A549 (cell line): ENCODE results near the gene GALNT7. TPM values are rescaled to one million over a fixed set of nuclear protein-coding genes. Genes with fewer than 3 reads are reported as not detected.

Source experiments
- ATAC-seq, 2 experiments: fragments of 200-7000 bp in 1 of 2; fragments of >200 bp in 1 of 2; cut with Nextera tagmentation in 1 of 2; cut with Tn5 transposase in 1 of 2; 3 replicates each; pipeline versions ENCODE4 v1.8.0 to v1.9.1; 2018 to 2020; ENCODE audit warnings: mild to moderate bottlenecking in 1 of 2, moderate library complexity in 1 of 2
- CTCF ChIA-PET: fragments of 300-600 bp; sonication (Branson Sonifier 250); formaldehyde crosslinking; extraction: SDS; loops from one replicate; lab custom pipeline; 2021; ENCODE audit warnings: antibody characterized with exemption, inconsistent platforms; lab: Yijun Ruan, JAX
- POLR2A ChIA-PET: fragments of 350-600 bp; formaldehyde crosslinking; extraction: SDS; loops from one replicate; lab custom pipeline; 2021; ENCODE audit warnings: antibody characterized with exemption, inconsistent platforms; lab: Yijun Ruan, JAX
- DNase-seq, 2 experiments: peaks; one replicate each; pipeline versions ENCODE4 v3.0.0 to v3.0.0-alpha.2; 2011 to 2016; ENCODE audit warnings: low read depth in 1 of 2, low spot score in 1 of 2
- FAIRE-seq: peaks from 2 replicates; lab custom pipeline; 2011; peaks lifted over from hg19 to GRCh38; lab: Jason Lieb, UNC
- H3K27ac ChIP-seq, 2 experiments: fragments of >200 bp; sonication (Bioruptor Twin); formaldehyde crosslinking; 3 replicates each; pipeline ENCODE4 v1.5.1; 2016 to 2017
- H3K4me1 ChIP-seq: fragments of >200 bp; sonication (Bioruptor Twin); formaldehyde crosslinking; 3 replicates; pipeline ENCODE4 v1.6.1; 2016
- H3K4me2 ChIP-seq: fragments of >200 bp; sonication (Bioruptor Twin); formaldehyde crosslinking; 3 replicates; pipeline ENCODE4 v1.6.1; 2016
- H3K4me3 ChIP-seq: fragments of >200 bp; sonication (Bioruptor Twin); formaldehyde crosslinking; 3 replicates; pipeline ENCODE4 v1.5.1; 2016
- H3K9me3 ChIP-seq: fragments of >200 bp; sonication (Bioruptor Twin); formaldehyde crosslinking; 3 replicates; pipeline ENCODE4 v1.6.1; 2016
- CBX8 ChIP-seq: fragments of 200-600 bp; sonication (generic); IDR thresholded peaks from 2 replicates; pipeline ENCODE4 v1.6.1; 2016
- CEBPB ChIP-seq, 2 experiments: fragments of >200 bp in 1 of 2; sonication (Bioruptor Twin) in 1 of 2; formaldehyde crosslinking in 1 of 2; IDR thresholded peaks; 2 replicates each; pipeline ENCODE4 v1.6.1; 2012 to 2016
- CHD2 ChIP-seq: fragments of 150-350 bp; IDR thresholded peaks from 2 replicates; pipeline ENCODE4 v1.6.1; 2014; ENCODE audit warnings: low read length; ENCODE audit not compliant: partially characterized antibody
- EHF ChIP-seq: fragments of 250-450 bp; sonication (Bioruptor Pico); IDR thresholded peaks from 2 replicates; pipeline ENCODE4 v1.5.0; 2020; ENCODE audit warnings: mild to moderate bottlenecking
- EHMT2 ChIP-seq: fragments of 200-600 bp; sonication (generic); IDR thresholded peaks from 2 replicates; pipeline ENCODE4 v1.6.1; 2016; ENCODE audit warnings: antibody characterized with exemption, low read depth, mild to moderate bottlenecking, moderate library complexity
- ELK1 ChIP-seq: fragments of 150-350 bp; IDR thresholded peaks from 2 replicates; pipeline ENCODE4 v1.6.1; 2014; ENCODE audit warnings: low read depth, mild to moderate bottlenecking, low read length
- EP300 ChIP-seq, 2 experiments: fragments of >200 bp; sonication (Bioruptor Twin); formaldehyde crosslinking; IDR thresholded peaks; 2 replicates in 1 of 2; 3 replicates in 1 of 2; pipeline ENCODE4 v1.6.1; 2016 to 2017
- ESRRA ChIP-seq: fragments of 150-350 bp; IDR thresholded peaks from 2 replicates; pipeline ENCODE4 v1.6.1; 2014; ENCODE audit warnings: mild to moderate bottlenecking, low read length, borderline replicate concordance
- FOSL2 ChIP-seq, 2 experiments: fragments of 450-650 bp in 1 of 2; fragments of >200 bp in 1 of 2; sonication (Bioruptor Twin) in 1 of 2; formaldehyde crosslinking; IDR thresholded peaks; 2 replicates each; pipeline versions ENCODE4 v1.5.0 to v1.6.1; 2016 to 2020; ENCODE audit warnings: mild to moderate bottlenecking in 1 of 2, moderate library complexity in 1 of 2
- FOXS1 ChIP-seq: fragments of 250-450 bp; sonication (Bioruptor Pico); IDR thresholded peaks from 2 replicates; pipeline ENCODE4 v1.5.0; 2020; ENCODE audit warnings: mild to moderate bottlenecking, moderate library complexity
- GATA3 ChIP-seq: IDR thresholded peaks from 2 replicates; pipeline ENCODE4 v1.6.1; 2012; ENCODE audit warnings: borderline replicate concordance
- HDAC2 ChIP-seq: fragments of 200-600 bp; sonication (generic); IDR thresholded peaks from 2 replicates; pipeline ENCODE4 v1.6.1; 2016
- HEYL ChIP-seq: fragments of 250-450 bp; sonication (Bioruptor Pico); IDR thresholded peaks from 2 replicates; pipeline ENCODE4 v1.8.0; 2021; ENCODE audit warnings: mild to moderate bottlenecking, moderate library complexity
- HMGXB4 ChIP-seq: fragments of 250-450 bp; sonication (Bioruptor Pico); IDR thresholded peaks from 2 replicates; pipeline ENCODE4 v1.5.0; 2021; ENCODE audit warnings: mild to moderate bottlenecking, moderate library complexity, borderline replicate concordance
- HOXA7 ChIP-seq: fragments of 250-450 bp; sonication (Bioruptor Pico); IDR thresholded peaks from 2 replicates; pipeline ENCODE4 v1.5.0; 2020; ENCODE audit warnings: mild to moderate bottlenecking, moderate library complexity
- HOXB13 ChIP-seq: fragments of 250-450 bp; sonication (Bioruptor Pico); IDR thresholded peaks from 2 replicates; pipeline ENCODE4 v1.5.0; 2020; ENCODE audit warnings: low read depth, mild to moderate bottlenecking, moderate library complexity
- JUN ChIP-seq, 2 experiments: fragments of >200 bp; sonication (Bioruptor Twin); formaldehyde crosslinking; IDR thresholded peaks; 2 replicates in 1 of 2; 3 replicates in 1 of 2; pipeline ENCODE4 v1.6.1; 2016 to 2017
- JUNB ChIP-seq: fragments of >200 bp; sonication (Bioruptor Twin); formaldehyde crosslinking; IDR thresholded peaks from 2 replicates; pipeline ENCODE4 v1.6.1; 2016
- KDM1A ChIP-seq: fragments of 200-600 bp; sonication (generic); IDR thresholded peaks from 2 replicates; pipeline ENCODE4 v1.6.1; 2016; ENCODE audit warnings: low read depth, mild to moderate bottlenecking
- KDM5A ChIP-seq: fragments of 200-600 bp; sonication (generic); IDR thresholded peaks from 2 replicates; pipeline ENCODE4 v1.6.1; 2016; ENCODE audit warnings: antibody characterized with exemption, mild to moderate bottlenecking
- MAFK ChIP-seq: fragments of 450-650 bp; IDR thresholded peaks from 2 replicates; pipeline ENCODE4 v1.6.1; 2014; ENCODE audit not compliant: partially characterized antibody
- MYC ChIP-seq: IDR thresholded peaks from 2 replicates; pipeline ENCODE4 v1.6.1; 2012; ENCODE audit warnings: mild to moderate bottlenecking, inconsistent platforms, low read length, improper control_type of control experiment, borderline replicate concordance
- NFE2L2 ChIP-seq: fragments of 150-350 bp; conservative IDR thresholded peaks from 2 replicates; pipeline ENCODE4 v1.6.1; 2014; ENCODE audit warnings: low read length
- PHF8 ChIP-seq: fragments of 200-600 bp; sonication (generic); IDR thresholded peaks from 2 replicates; pipeline ENCODE4 v1.6.1; 2016; ENCODE audit warnings: low read depth, mild to moderate bottlenecking, antibody characterized with exemption, moderate library complexity, borderline replicate concordance
- POLR2A ChIP-seq: IDR thresholded peaks from 2 replicates; pipeline ENCODE4 v1.6.1; 2012; ENCODE audit warnings: mild to moderate bottlenecking, low read length
- RAD21 ChIP-seq, 2 experiments: fragments of >200 bp in 1 of 2; sonication (Bioruptor Twin) in 1 of 2; formaldehyde crosslinking in 1 of 2; IDR thresholded peaks in 1 of 2; conservative IDR thresholded peaks in 1 of 2; 2 replicates in 1 of 2; 3 replicates in 1 of 2; pipeline ENCODE4 v1.6.1; 2012 to 2018; ENCODE audit warnings: inconsistent platforms in 1 of 2
- RARB ChIP-seq: fragments of 250-450 bp; sonication (Bioruptor Pico); IDR thresholded peaks from 2 replicates; pipeline ENCODE4 v1.8.0; 2021; ENCODE audit warnings: mild to moderate bottlenecking, moderate library complexity
- RCOR1 ChIP-seq: fragments of 150-350 bp; IDR thresholded peaks from 2 replicates; pipeline ENCODE4 v1.6.1; 2014; ENCODE audit warnings: antibody characterized with exemption, low read length, low read depth
- SMC3 ChIP-seq: fragments of >200 bp; sonication (Bioruptor Twin); formaldehyde crosslinking; IDR thresholded peaks from 3 replicates; pipeline ENCODE4 v1.6.1; 2018; ENCODE audit warnings: inconsistent platforms
- TFCP2L1 ChIP-seq: fragments of 250-450 bp; sonication (Bioruptor Pico); IDR thresholded peaks from 2 replicates; pipeline ENCODE4 v1.5.0; 2021; ENCODE audit warnings: mild to moderate bottlenecking
- WGBS: methylation state at CpG from one replicate; pipeline ENCODE4 v1.1.6; 2017; ENCODE audit errors: missing lambda C conversion rate; 5-methylcytosine and 5-hydroxymethylcytosine counted together
- polyA plus RNA-seq, 4 experiments: library from polyadenylated mRNA; depleted of rRNA in 3 of 4; stranded (reverse); fragments of >200 nt; fragmentation: RNase III in 1 of 4; extraction: RNeasy Plus Mini Kit Qiagen cat#74134 plus additional on column Dnase treatment in 1 of 4; gene quantifications; 2 replicates in 3 of 4; 3 replicates in 1 of 4; pipeline ENCODE4 v1.2.3, GENCODE V29; 2011 to 2017
- TF ChIP-seq, protein P1 (sequence below): fragments of 200-600 bp; sonication (generic); IDR thresholded peaks from 2 replicates; pipeline ENCODE4 v1.6.1; 2016; ENCODE audit warnings: antibody characterized with exemption, mild to moderate bottlenecking, moderate library complexity
- TF ChIP-seq, protein P2 (sequence below): fragments of >200 bp; sonication (Bioruptor Twin); formaldehyde crosslinking; IDR thresholded peaks from 2 replicates; pipeline ENCODE4 v1.6.1; 2016
- TF ChIP-seq, protein P3 (sequence below): IDR thresholded peaks from 2 replicates; pipeline ENCODE4 v1.6.1; 2012

Gene GALNT7
- polyA plus RNA-seq, 2 of the 4 experiments (the other 2 are of a cell fraction): 28.8 to 63.6 TPM

GRCh38 chr4:173252024-173252935, 83.7 kb downstream of the GALNT7 start:
- no peak overlapping the region for H3K4me3 ChIP-seq
- H3K27ac ChIP-seq: peak overlapping the region; percentile 43 to 56; a peak in 4 of 6 replicates
- no peak for TF ChIP-seq POLR2A
- TF ChIP-seq MYC: no peak
- TF ChIP-seq, protein P1, sequence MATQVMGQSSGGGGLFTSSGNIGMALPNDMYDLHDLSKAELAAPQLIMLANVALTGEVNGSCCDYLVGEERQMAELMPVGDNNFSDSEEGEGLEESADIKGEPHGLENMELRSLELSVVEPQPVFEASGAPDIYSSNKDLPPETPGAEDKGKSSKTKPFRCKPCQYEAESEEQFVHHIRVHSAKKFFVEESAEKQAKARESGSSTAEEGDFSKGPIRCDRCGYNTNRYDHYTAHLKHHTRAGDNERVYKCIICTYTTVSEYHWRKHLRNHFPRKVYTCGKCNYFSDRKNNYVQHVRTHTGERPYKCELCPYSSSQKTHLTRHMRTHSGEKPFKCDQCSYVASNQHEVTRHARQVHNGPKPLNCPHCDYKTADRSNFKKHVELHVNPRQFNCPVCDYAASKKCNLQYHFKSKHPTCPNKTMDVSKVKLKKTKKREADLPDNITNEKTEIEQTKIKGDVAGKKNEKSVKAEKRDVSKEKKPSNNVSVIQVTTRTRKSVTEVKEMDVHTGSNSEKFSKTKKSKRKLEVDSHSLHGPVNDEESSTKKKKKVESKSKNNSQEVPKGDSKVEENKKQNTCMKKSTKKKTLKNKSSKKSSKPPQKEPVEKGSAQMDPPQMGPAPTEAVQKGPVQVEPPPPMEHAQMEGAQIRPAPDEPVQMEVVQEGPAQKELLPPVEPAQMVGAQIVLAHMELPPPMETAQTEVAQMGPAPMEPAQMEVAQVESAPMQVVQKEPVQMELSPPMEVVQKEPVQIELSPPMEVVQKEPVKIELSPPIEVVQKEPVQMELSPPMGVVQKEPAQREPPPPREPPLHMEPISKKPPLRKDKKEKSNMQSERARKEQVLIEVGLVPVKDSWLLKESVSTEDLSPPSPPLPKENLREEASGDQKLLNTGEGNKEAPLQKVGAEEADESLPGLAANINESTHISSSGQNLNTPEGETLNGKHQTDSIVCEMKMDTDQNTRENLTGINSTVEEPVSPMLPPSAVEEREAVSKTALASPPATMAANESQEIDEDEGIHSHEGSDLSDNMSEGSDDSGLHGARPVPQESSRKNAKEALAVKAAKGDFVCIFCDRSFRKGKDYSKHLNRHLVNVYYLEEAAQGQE: peak; percentile 65
- TF ChIP-seq MAFK: no peak
- no peak for TF ChIP-seq KDM5A
- TF ChIP-seq EP300 (IDR thresholded peaks at IDR 0.05): no peak
- TF ChIP-seq, protein P2, sequence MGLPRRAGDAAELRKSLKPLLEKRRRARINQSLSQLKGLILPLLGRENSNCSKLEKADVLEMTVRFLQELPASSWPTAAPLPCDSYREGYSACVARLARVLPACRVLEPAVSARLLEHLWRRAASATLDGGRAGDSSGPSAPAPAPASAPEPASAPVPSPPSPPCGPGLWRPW: no peak
- no peak for TF ChIP-seq RCOR1
- TF ChIP-seq, protein P3, sequence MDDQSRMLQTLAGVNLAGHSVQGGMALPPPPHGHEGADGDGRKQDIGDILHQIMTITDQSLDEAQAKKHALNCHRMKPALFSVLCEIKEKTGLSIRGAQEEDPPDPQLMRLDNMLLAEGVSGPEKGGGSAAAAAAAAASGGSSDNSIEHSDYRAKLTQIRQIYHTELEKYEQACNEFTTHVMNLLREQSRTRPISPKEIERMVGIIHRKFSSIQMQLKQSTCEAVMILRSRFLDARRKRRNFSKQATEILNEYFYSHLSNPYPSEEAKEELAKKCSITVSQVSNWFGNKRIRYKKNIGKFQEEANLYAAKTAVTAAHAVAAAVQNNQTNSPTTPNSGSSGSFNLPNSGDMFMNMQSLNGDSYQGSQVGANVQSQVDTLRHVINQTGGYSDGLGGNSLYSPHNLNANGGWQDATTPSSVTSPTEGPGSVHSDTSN: peak; percentile 33; the same call in 1 of the 2 replicates
- TF ChIP-seq ESRRA: no peak
- TF ChIP-seq CBX8: no peak
- 0 out of 5 replicates have a peak, but pooled peaks of 1 of the 2 experiments have one; percentile 19 for TF ChIP-seq RAD21 (conservative IDR thresholded peaks at IDR 0.05 in 1 of 2, IDR thresholded peaks at IDR 0.05 in 1 of 2)
- no peak for TF ChIP-seq HDAC2
- TF ChIP-seq GATA3: peak; percentile 69; the same call in 1 of the 2 replicates
- no peak for TF ChIP-seq HOXA7 (CRISPR knock-in tag)
- TF ChIP-seq HMGXB4: no peak
- no peak for TF ChIP-seq CHD2
- no peak for TF ChIP-seq PHF8
- TF ChIP-seq FOXS1: no peak
- no peak for TF ChIP-seq EHMT2
- no peak for TF ChIP-seq EHF
- TF ChIP-seq CEBPB (IDR thresholded peaks at IDR 0.05): no peak; a peak in 1 of 4 replicates
- peak; percentile 92 for TF ChIP-seq JUNB
- TF ChIP-seq SMC3: 0 out of 3 replicates have a peak, but pooled peaks have one; percentile 22
- no peak for TF ChIP-seq RARB
- no peak for TF ChIP-seq HOXB13 (CRISPR knock-in tag)
- TF ChIP-seq HEYL (CRISPR knock-in tag): no peak
- TF ChIP-seq TFCP2L1 (CRISPR knock-in tag): no peak
- peak; percentile 31 to 36; a peak in 2 of 5 replicates for TF ChIP-seq JUN (IDR thresholded peaks at IDR 0.05)
- no peak for TF ChIP-seq ELK1
- peak; percentile 83 for TF ChIP-seq FOSL2 (IDR thresholded peaks at IDR 0.05)
- TF ChIP-seq FOSL2 (CRISPR knock-in tag; IDR thresholded peaks at IDR 0.05): peak; percentile 90
- TF ChIP-seq NFE2L2: no peak
- no peak for TF ChIP-seq KDM1A

More at GRCh38 chr4:173252024-173252935, 83.7 kb downstream of the GALNT7 start:
- WGBS: 48% methylated on average over 6 of the region's 6 CpGs
- ATAC-seq: peak; percentile 93 to 96
- peaks cover 20% of the 10 kb centered on the region for H3K4me1 ChIP-seq
- peak; percentile 10 to 72 for DNase-seq
- no peak for FAIRE-seq
- CTCF ChIA-PET: no interaction called here
- peak overlapping the region; percentile 53 for H3K4me2 ChIP-seq
- H3K9me3 ChIP-seq: no peaks in the 10 kb centered on the region
- POLR2A ChIA-PET: interaction anchor here (0.7 to 1.1 kb wide), 2 partner anchors 9 to 82 kb away, joined by 3 to 4 read pairs; no protein-coding TSS in a partner anchor
